GM06990 (cell line): ENCODE results near the gene EFR3B.

Experiments
- DNase-seq: peaks from one replicate; pipeline ENCODE4 v3.0.0-alpha.2; 2011; ENCODE audit not compliant: insufficient read length; ENCODE audit errors: extremely low read depth
- H3K27me3 ChIP-seq: replicated peaks from 2 replicates; pipeline ENCODE4 v1.6.0; 2011; ENCODE audit warnings: low read length; ENCODE audit not compliant: control insufficient read depth, insufficient read depth
- H3K36me3 ChIP-seq: 2 replicates; pipeline ENCODE4 v1.5.1; 2011; ENCODE audit warnings: low read length; ENCODE audit not compliant: control insufficient read depth, insufficient read depth
- H3K4me3 ChIP-seq: replicated peaks from 2 replicates; pipeline ENCODE4 v1.5.1; 2011; ENCODE audit warnings: low read depth, mild to moderate bottlenecking, control low read depth, low read length
- TF ChIP-seq, protein P1 (sequence below): IDR thresholded peaks from 2 replicates; pipeline ENCODE4 v1.5.1; 2011; ENCODE audit warnings: low read length, control low read depth, mild to moderate bottlenecking, inconsistent platforms; ENCODE audit not compliant: insufficient read depth, poor library complexity, severe bottlenecking

The EFR3B gene

GRCh38 chr2:25044011-25044410 is 2.1 kb downstream of the EFR3B start:
- Histone ChIP-seq H3K27me3 (no peaks in the 10 kb centered on the region), H3K36me3 (no peaks in the 10 kb centered on the region), H3K4me3 (no peak overlapping the region; the same call in 1 of the 2 replicates)
- TF ChIP-seq, protein P1, sequence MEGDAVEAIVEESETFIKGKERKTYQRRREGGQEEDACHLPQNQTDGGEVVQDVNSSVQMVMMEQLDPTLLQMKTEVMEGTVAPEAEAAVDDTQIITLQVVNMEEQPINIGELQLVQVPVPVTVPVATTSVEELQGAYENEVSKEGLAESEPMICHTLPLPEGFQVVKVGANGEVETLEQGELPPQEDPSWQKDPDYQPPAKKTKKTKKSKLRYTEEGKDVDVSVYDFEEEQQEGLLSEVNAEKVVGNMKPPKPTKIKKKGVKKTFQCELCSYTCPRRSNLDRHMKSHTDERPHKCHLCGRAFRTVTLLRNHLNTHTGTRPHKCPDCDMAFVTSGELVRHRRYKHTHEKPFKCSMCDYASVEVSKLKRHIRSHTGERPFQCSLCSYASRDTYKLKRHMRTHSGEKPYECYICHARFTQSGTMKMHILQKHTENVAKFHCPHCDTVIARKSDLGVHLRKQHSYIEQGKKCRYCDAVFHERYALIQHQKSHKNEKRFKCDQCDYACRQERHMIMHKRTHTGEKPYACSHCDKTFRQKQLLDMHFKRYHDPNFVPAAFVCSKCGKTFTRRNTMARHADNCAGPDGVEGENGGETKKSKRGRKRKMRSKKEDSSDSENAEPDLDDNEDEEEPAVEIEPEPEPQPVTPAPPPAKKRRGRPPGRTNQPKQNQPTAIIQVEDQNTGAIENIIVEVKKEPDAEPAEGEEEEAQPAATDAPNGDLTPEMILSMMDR: no peak
- no peak for DNase-seq

DNA sequence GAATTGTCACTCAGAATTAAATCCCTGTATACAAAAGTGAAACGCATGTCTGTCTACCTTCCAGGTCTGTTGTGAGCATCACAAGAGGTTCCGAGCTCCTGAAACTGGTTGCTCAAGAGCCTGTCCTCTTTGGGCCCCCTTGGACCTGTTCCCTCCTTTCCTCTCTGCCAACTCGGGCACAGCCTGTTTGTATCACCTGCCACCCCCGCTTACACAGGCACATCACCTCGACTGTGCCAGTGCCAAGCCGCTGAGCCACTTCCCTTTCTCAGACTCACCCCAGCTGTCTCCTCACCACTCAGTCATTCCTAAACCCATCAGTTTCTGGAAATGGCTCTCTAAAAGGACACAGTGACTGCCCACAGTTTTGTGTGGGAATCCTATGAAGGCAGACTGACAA is 3.1 kb downstream of the EFR3B start:
- H3K27me3 ChIP-seq: no peaks in the 10 kb centered on the region
- peak overlapping the region; percentile 6 for H3K4me3 ChIP-seq
- no peaks in the 10 kb centered on the region for H3K36me3 ChIP-seq
- TF ChIP-seq, protein P1: no peak
- DNase-seq: no peak

DNA sequence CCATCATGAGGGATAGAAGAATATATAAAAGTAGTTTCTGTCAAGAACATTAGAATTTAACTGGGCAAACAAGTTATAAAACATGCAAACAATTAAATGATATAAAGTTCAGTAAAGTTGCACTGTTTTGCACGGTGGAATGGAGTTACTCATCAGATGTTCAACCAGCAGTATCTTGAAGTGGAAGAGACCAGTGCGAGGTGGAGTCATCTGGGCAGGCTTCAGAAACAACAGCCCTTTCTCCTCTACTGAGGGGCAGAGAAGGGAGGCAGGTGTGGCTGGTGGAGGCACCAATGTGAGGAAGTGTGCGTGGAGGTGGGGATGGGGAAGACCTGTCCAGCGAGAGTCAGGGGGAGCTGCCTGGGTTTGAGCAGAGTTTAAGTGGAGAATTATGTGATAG is 7.5 kb downstream of the EFR3B start:
- no peak for DNase-seq
- Histone ChIP-seq H3K4me3 (no peak overlapping the region), H3K27me3 (no peaks in the 10 kb centered on the region), H3K36me3 (no peaks in the 10 kb centered on the region)
- TF ChIP-seq, protein P1: no peak

GRCh38 chr2:25050128-25050527 is 8.3 kb downstream of the EFR3B start:
- TF ChIP-seq, protein P1: no peak
- DNase-seq: no peak
- Histone ChIP-seq H3K36me3 (no peaks in the 10 kb centered on the region), H3K4me3 (no peak overlapping the region), H3K27me3 (no peaks in the 10 kb centered on the region)

DNA sequence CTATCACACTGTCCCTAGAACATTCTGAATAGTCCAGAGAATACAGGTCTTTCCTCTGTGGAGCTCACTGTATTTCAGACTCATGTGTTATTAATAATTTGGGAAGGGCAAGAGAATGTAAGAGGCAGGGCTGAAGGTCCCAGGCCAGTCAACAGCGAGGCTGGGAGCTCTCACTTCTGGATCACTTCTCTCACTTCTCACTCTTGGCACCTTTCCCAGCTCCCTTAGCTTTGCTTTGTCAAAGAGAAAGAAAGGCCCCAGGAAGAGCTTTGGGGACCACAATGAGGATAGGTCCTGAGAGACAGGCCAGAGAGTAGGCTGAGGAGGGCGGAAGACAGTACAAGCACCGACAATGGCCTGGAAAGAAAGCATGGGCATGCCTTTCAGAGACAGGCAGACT is 11.2 kb downstream of the EFR3B start:
- H3K27me3 ChIP-seq: no peaks in the 10 kb centered on the region
- no peak for DNase-seq
- no peaks in the 10 kb centered on the region for H3K36me3 ChIP-seq
- no peak overlapping the region for H3K4me3 ChIP-seq
- TF ChIP-seq, protein P1: no peak

- no peak overlapping the region for H3K4me3 ChIP-seq
- no peak for DNase-seq
- H3K27me3 ChIP-seq: no peaks in the 10 kb centered on the region
- TF ChIP-seq, protein P1: no peak
- no peaks in the 10 kb centered on the region for H3K36me3 ChIP-seq
These were observed 12.8 kb downstream of the EFR3B start for GRCh38 chr2:25054720-25055119.
